Liver (tissue), 3 donors: ENCODE results near the gene STPG4.

Experiments
- CTCF ChIP-seq: fragments of 150-350 bp; IDR thresholded peaks from 2 replicates; pipeline ENCODE4 v1.5.1; 2017; ENCODE audit warnings: improper control_type of control experiment, low read depth, low read length; ENCODE audit not compliant: missing input control
- EGR1 ChIP-seq, 2 donors: IDR thresholded peaks; 2 replicates each; pipeline ENCODE4 v1.6.1; 2016 to 2018; ENCODE audit warnings: antibody characterized with exemption in 2 of 2, low read depth in 2 of 2
- FOXA1 ChIP-seq: IDR thresholded peaks from 2 replicates; pipeline ENCODE4 v1.6.1; 2016; ENCODE audit warnings: antibody characterized with exemption
- GABPA ChIP-seq, 2 donors: IDR thresholded peaks in 1 of 2; conservative IDR thresholded peaks in 1 of 2; 2 replicates each; pipeline ENCODE4 v1.6.1; 2016; ENCODE audit warnings: antibody characterized with exemption in 2 of 2, mild to moderate bottlenecking in 1 of 2, moderate library complexity in 1 of 2
- JUND ChIP-seq, 2 donors: IDR thresholded peaks; 2 replicates each; pipeline ENCODE4 v1.6.1; 2016; ENCODE audit warnings: antibody characterized with exemption in 2 of 2
- MAX ChIP-seq: IDR thresholded peaks from 2 replicates; pipeline ENCODE4 v1.6.1; 2016; ENCODE audit warnings: antibody characterized with exemption
- REST ChIP-seq: IDR thresholded peaks from 2 replicates; pipeline ENCODE4 v1.6.1; 2016; ENCODE audit warnings: antibody characterized with exemption, mild to moderate bottlenecking
- RXRA ChIP-seq, 2 donors: IDR thresholded peaks; 2 replicates each; pipeline ENCODE4 v1.6.1; 2017 to 2018; ENCODE audit warnings: antibody characterized with exemption in 2 of 2, mild to moderate bottlenecking in 1 of 2
- SP1 ChIP-seq: IDR thresholded peaks from 2 replicates; pipeline ENCODE4 v1.6.1; 2018; ENCODE audit warnings: antibody characterized with exemption, mild to moderate bottlenecking
- TAF1 ChIP-seq: conservative IDR thresholded peaks from 2 replicates; pipeline ENCODE4 v1.6.1; 2016; ENCODE audit warnings: antibody characterized with exemption, mild to moderate bottlenecking
- YY1 ChIP-seq: IDR thresholded peaks from 2 replicates; pipeline ENCODE4 v1.6.1; 2016; ENCODE audit warnings: antibody characterized with exemption, mild to moderate bottlenecking
- donor health status: healthy.
- donor health status: healthy.

GRCh38 chr2:47052847-47053246 is 102.3 kb downstream of the STPG4 start:
- no peak for TF ChIP-seq CTCF
- TF ChIP-seq TAF1 = no peak
- no peak for TF ChIP-seq YY1
- no peak for TF ChIP-seq JUND (IDR thresholded peaks at IDR 0.05)
- no peak for TF ChIP-seq REST
- no peak for TF ChIP-seq GABPA (IDR thresholded peaks at IDR 0.05 in 1 of 2, conservative IDR thresholded peaks at IDR 0.05 in 1 of 2)
- no peak for TF ChIP-seq EGR1 (IDR thresholded peaks at IDR 0.05; ENCODE audit: low read depth in 2 of 2)
- no peak for TF ChIP-seq SP1
- TF ChIP-seq RXRA (IDR thresholded peaks at IDR 0.05) = no peak
- no peak for TF ChIP-seq MAX
- TF ChIP-seq FOXA1 = no peak
